GM03348 (cell line): ENCODE measurements around the gene VWA7.
A peak's percentile ranks its signal among the peaks of the same experiment; 100 is the strongest.
"Not testable (repeated sequence)": the region's sequence is repeated elsewhere in the genome, so short reads cannot be mapped to it uniquely, and the experiment has no call there.

Source experiments
- DNase-seq: peaks from one replicate; pipeline ENCODE4 v3.0.0; 2012; ENCODE audit warnings: low spot score

Gene VWA7, protein sequence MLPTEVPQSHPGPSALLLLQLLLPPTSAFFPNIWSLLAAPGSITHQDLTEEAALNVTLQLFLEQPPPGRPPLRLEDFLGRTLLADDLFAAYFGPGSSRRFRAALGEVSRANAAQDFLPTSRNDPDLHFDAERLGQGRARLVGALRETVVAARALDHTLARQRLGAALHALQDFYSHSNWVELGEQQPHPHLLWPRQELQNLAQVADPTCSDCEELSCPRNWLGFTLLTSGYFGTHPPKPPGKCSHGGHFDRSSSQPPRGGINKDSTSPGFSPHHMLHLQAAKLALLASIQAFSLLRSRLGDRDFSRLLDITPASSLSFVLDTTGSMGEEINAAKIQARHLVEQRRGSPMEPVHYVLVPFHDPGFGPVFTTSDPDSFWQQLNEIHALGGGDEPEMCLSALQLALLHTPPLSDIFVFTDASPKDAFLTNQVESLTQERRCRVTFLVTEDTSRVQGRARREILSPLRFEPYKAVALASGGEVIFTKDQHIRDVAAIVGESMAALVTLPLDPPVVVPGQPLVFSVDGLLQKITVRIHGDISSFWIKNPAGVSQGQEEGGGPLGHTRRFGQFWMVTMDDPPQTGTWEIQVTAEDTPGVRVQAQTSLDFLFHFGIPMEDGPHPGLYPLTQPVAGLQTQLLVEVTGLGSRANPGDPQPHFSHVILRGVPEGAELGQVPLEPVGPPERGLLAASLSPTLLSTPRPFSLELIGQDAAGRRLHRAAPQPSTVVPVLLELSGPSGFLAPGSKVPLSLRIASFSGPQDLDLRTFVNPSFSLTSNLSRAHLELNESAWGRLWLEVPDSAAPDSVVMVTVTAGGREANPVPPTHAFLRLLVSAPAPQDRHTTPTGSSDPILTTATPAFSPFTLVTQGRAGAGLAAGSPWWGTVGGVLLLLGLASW

DNA sequence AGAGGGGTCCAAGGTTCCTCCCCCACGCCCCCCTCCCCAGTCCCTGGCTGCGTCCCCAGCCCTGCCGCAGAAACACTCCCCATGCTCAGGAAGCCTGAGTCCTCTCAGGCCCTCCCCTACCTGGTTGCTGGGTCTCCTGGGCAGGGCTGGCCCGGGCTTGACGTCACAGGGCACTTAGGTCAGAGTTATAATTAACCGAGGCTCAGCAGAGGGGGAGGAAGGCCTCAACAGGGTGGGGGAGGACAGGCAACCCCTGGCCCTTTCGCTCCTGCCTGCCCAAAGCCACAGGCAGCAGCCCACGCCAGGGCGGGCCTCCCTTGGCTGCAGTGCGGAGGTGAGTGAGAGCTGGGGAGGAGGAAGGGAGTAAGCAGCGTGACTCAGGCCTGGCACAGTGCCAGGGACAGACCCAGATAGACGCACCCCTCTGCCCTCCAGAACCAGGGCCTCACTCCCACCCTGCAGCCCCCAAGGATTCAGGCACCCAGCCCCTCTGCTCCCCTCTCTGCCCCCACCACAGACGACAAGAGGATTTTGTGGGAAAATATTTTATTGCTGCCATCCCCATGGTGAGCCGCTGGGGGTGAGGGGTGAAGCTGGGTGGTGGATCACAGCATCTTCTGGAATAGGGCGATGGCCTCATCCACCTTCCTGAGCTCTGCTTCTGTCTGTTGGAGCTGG lies at the start of gene VWA7:
TSS of gene VWA7 (minus strand) at position 340 of the 678 bp plus-strand sequence. CDS start 549 bp downstream, outside the sequence.
- peak; percentile 85 for DNase-seq

DNA sequence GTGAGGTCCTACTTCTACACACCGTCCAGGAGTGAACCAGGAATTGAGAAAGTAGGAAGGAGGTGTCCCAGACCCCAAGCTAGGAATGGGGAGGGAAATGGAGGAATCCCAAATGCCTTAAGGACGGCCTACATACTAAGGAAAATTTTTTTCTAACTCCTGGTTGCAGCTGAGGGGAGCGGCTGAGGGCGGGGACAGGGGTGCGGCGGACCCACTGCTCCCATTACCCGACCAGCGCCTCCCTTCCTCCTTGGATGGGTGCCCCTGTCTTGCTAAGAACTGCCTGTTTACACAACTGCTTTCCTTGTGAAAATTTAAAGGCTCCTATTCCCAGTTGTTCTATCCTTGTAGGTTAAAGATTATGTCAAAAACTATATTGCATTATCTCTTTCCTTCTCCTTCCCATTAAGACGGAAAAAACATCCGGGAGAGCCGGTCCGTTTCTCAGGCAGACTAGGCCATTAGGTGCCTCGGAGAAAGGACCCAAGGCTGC lies 49.7 kb upstream of the VWA7 start:
- peak; percentile 89 for DNase-seq

DNA sequence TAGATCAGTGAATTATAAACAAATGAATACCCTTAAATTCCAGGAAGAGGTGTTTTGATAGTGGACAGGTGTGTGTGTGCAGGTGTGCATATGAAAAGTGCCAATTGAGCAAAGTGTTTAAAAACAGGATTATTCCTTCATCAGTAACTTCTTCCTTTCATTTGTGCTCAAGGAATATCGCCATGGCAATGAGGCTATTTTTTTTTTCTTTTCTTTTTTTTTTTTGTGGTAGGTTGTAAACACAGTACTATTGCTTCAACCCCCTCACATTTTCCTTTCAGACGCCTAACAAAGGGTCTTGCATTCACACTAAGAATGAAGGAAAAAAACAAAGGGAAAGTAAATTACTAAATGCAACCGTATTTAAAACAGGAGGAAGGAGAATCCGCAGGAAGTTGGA lies 48.4 kb upstream of the VWA7 start:
- no peak for DNase-seq

DNA sequence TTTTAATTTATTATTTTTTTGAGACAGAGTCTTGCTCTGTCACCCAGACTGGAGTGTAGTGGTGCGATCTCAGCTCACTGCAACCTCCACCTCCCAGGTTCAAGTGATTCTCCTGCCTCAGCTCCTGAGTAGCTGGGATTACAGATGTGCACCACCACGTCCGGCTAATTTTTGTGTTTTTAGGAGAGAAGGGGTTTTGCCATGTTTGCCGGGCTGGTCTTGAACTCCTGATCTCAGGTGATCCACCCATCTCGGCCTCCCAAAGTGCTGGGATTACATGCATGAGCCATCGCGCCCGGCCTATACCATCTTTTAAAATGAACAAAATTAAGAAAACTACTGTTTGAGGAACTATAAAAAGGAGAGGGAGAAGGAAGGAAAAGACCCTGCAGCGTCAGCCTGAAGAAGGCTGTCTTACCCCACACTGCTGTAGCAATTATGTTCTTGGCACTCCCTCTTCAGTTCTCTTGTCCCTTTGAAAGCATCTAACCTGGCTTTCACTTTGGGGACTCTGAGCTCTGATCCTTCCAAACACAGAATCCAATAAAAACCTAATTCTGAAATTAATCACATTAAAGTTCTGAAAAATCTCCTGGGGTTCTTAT lies 46.6 kb upstream of the VWA7 start:
- not testable (repeated sequence) for DNase-seq

DNA sequence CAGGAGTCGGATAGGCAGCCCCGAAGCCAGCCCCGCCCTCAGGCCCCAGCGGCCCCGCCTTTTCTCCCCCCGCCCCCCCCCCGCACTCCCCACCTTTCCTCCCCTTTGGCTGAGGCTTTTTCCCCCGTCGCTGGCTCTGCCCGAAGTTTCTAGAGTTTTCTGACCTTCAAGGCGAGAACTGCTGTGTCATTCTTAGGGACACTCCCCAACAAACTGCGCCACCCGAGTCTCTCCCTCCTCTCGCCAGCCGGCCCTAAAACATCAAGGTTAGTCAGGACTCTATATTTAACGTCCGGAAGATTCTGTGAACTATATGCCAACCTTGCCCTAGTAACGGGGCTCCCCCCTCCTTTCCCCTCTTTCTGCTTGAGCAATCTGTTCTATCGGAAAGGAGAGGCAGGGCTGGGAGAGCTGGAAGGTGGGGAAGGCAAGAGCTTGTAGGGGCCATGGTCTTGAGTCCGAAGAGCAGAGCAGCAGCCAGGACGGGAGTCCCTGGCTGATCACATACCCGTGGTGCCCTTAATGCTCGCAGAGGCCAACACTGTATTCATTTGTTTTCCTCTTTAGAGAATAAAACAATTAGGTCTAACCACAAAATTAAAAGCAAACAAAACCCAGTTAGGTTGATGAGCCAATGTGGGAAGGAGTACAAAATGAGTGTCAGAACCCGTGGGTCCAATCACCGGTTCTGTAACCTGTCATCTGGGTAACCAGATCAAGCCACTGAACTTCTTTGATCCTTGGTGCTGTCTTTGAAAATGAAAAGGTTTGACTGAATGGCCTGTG lies 45.1 kb upstream of the VWA7 start:
- peak; percentile 89 for DNase-seq

DNA sequence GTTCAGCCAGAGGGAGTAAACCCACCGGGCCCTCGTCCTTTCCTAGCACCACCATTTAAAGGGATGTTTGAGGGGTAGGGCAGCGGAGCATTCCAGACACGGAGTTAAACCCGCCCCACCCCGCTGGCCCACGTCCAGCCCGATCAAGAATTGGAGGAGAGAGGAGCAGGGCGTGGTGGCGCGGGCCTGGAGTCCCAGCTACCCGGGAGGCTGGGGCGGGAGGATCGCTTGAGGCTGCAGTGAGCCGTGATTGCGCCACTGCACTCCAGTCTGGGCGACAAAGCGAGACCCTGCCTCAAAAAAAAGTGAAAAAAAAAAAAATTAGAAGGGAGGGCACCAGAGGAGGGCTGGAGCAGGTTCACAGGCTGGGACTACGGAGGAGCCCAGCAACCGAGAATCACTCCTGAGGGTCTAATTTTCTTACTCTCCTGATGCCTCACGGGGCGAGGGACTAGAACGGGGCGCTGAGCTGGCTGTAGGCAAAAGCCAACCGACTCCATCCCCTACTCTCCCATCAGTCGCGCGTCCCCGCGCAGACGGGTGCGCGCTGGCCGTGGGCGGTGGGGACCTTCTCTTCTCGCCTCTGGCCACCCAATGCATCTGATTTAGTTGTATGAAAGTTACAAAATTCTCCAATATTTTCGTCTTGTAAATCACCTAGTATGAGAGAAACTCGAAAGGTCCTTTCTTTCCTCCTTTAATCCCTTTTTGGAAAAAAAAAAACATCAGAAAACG lies 44.3 kb upstream of the VWA7 start:
- DNase-seq = peak; percentile 56

DNA sequence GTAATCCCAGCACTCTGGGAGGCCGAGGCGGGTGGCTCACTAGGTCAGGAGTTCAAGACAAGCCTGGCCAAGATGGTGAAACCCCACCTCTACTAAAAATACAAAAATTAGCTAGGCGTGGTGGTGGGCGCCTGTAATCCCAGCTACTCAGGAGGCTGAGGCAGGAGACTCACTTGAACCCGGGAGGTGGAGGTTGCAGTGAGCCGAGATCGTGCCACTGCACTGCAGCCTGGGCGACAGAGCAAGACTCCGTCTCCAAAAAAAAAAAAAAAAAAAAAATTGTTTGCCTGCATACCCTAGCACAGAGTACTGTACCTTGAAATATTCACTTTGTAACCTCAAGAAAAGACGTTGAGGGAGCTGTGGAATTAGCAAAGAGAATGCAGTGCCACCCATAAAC lies 43.3 kb upstream of the VWA7 start:
- not testable (repeated sequence) for DNase-seq

DNA sequence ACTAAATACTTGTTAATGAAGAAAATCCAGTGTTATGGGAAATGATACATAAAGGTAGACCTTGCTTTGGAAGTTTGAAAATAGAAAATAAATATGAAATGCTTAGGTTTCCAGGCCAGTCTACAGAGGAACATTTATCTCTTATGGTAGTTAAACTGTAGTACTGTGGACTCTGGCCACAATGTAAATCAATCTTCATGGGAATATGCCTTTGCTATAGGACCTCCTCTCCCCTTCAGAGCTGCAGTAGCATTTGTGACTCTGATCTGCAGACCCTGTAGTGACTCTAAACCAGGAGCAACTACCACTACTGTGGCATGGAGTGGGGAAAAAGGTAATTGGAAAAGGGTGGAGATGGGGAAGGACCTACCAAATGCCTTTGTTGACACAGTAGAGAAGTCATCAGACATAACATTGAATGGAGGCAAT lies 42.8 kb upstream of the VWA7 start:
- DNase-seq = no peak

DNA sequence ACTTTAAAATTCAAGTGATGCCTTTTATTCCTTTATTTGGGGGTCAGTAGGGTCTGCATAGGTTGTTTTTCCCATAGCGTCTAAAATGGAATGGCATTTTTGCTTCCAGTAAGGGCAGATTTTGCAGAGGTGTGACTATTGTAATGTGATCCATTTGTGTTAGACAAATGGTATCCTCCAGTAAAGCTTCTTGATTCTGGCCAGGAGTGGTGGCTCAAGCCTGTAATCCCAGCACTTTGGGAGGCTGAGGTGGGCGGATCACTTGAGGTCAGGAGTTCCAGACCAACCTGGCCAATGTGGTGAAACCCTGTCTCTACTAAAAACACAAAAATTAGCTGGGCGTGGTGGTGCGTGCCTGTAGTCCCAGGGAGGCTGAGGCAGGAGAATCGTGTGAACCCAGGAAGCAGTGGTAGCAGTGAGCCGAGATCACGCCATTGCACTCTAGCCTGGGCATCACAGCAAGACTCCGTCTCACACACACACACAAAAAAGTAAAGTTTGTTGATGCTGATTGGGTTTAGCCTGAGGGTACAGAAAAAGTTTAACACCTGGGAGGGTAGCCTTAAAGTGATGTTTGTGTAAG lies 40.9 kb upstream of the VWA7 start:
- not testable (repeated sequence) for DNase-seq

DNA sequence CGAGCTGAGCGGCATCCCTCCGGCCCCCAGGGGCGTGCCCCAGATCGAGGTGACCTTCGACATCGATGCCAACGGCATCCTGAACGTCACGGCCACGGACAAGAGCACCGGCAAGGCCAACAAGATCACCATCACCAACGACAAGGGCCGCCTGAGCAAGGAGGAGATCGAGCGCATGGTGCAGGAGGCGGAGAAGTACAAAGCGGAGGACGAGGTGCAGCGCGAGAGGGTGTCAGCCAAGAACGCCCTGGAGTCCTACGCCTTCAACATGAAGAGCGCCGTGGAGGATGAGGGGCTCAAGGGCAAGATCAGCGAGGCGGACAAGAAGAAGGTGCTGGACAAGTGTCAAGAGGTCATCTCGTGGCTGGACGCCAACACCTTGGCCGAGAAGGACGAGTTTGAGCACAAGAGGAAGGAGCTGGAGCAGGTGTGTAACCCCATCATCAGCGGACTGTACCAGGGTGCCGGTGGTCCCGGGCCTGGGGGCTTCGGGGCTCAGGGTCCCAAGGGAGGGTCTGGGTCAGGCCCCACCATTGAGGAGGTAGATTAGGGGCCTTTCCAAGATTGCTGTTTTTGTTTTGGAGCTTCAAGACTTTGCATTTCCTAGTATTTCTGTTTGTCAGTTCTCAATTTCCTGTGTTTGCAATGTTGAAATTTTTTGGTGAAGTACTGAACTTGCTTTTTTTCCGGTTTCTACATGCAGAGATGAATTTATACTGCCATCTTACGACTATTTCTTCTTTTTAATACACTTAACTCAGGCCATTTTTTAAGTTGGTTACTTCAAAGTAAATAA lies 40.2 kb upstream of the VWA7 start:
- DNase-seq = not testable (repeated sequence)

DNA sequence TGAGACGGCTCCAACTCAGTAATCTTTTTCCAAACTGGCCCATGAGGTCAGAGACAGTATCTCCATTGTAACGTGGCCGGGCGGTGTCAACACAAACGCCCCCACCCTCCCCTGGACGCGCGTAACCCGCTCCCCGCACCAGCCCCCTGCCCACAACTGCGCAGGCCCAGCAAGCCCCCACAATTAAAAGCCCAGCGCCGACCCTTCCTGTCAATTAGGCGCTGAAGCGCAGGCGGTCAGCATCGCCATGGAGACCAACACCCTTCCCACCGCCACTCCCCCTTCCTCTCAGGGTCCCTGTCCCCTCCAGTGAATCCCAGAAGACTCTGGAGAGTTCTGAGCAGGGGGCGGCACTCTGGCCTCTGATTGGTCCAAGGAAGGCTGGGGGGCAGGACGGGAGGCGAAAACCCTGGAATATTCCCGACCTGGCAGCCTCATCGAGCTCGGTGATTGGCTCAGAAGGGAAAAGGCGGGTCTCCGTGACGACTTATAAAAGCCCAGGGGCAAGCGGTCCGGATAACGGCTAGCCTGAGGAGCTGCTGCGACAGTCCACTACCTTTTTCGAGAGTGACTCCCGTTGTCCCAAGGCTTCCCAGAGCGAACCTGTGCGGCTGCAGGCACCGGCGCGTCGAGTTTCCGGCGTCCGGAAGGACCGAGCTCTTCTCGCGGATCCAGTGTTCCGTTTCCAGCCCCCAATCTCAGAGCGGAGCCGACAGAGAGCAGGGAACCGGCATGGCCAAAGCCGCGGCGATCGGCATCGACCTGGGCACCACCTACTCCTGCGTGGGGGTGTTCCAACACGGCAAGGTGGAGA lies 38.1 kb upstream of the VWA7 start, which contains the start of the genes HSPA1A and HSPA1L:
TSS of gene HSPA1A (plus strand) at position 519 of the 814 bp plus-strand sequence. CDS start at position 733, 214 bp downstream.
TSS of gene HSPA1L (minus strand) at position 259 of the 814 bp plus-strand sequence. CDS start 3,311 bp downstream, outside the sequence.
- peak; percentile 95 for DNase-seq

DNA sequence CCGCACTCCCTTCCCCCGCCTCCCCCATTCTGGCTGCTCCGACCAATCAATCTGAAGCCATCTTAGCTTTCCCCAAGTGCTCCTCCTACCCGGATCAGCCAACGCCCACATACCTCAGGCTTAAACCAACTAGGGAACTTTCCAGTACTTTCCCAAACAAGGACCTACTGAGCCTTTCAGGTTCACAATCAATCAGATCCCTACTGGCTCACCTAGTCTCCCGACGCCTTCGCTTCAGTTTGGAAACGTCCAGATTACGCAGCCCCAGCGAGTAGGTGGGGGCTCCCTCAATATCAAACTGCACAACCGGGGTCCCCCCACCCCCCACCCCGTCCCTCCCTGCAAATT lies 37.5 kb upstream of the VWA7 start:
- DNase-seq = peak; percentile 94

DNA sequence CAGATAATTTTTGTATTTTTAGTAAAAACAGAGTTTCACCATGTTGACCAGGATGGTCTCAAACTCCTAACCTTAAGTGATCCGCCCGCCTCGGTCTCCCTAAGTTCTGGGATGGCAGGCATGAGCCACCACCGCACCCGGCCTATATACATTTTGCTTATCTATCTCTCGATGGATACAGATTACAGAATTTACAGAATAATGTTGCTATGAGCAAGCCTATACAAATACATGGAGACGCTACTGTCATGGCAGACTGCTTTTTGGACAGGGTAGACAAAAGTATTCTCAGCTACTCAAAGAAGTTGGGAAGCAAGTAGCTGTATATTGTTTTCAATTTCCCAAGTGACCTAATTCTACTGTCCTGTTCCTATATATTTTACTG lies 36.3 kb upstream of the VWA7 start:
- no peak for DNase-seq

DNA sequence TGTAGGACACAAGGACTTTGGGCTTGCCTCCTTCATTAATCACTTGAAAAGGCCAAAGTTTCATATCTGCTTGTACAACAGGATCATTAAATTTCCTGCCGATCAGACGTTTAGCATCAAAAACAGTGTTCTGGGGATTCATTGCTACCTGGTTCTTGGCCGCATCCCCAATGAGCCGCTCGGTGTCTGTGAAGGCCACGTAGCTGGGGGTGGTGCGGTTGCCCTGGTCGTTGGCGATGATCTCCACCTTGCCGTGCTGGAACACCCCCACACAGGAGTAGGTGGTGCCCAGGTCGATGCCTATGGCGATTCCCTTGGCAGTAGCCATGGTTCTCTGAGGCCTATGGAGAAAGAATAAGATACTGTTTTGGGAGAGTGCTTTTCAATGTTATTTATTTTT lies 34.5 kb upstream of the VWA7 start:
- DNase-seq = no peak

DNA sequence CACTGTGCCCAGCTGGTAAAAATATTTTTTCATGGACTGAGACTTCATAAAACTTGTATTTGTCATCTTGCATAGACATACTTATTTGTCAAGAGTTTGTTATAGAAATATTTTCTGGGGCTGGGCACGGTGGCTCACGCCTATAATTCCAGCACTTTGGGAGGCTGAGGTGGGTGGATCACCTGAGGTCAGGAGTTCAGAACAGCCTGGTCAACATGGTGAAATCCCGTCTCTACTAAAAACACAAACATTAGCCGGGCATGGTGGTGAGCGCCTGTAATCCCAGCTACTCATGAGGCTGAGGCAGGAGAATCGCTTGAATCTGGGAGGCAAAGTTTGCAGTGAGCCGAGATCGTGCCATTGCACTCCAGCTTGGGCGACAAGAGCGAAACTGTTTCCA lies 31.5 kb upstream of the VWA7 start:
- DNase-seq = not testable (repeated sequence)

DNA sequence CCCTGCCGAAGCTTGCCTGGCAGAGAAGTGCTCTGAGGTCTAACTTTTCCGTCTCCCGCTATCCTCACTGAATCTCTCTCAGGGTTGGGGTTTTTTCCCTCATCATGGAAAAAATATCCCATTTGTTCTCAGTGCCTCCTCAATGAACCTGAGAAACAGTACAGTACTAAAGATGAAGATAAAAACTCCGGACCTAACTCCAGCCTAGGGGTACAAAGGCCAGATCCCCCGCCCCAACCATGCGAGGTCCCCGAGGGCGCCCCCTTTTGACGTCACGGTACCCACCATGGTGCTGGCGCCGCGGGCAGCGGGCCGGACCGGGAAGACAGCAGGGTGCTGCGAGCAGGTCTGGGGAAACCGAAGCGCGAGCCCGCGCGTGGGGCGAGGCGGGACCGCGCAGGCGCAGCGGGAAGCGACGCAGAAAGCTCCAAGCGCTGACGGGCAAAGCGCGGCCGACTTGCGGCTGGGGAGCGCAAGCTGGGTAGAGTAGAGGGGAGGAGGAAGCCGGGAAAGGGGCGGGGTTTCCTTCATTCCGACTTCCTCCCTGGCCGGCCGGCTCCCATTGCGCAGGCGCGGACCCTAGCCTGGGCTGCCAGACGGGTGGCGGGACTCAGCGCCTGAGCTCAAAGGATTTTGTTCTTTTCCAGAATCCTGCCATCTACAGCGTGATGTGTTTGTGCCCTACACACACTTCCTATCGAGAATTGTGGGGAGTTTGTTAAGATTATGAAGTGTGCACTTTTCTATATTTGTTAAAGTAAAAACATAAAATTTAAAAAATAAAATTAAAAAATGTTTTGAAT lies 29.5 kb upstream of the VWA7 start, which contains the start of gene LSM2:
TSS of gene LSM2 (minus strand) at position 497 of the 803 bp plus-strand sequence. CDS start at position 288, 209 bp downstream.
- peak; percentile 99 for DNase-seq

DNA sequence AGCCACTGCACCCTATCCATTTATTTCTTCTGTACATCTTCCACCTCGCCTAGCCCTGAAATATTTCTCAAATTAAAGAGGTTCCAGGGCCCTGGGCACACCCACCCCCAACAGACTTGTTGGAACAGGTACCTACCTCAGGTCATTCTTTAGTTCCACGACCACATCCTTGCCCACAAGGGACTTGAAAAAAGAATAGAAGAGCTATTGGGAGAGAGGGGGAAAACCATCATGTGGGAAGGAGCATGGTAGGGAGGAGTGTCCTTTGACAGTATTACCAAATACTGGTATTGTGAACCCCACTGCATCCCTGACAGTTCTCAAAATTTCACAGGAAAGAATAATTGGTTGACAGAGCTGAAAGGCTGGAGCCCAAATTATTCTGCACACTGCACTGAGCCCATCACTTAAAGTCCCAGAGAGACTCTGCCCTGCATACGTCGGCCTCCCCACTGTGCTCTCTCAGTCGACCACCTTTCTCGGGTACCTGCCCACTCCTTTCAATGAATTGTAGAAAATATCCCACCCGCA lies 28.9 kb upstream of the VWA7 start:
- no peak for DNase-seq
